ENCODE data around the gene CORO1C.

The CORO1C gene

DNA sequence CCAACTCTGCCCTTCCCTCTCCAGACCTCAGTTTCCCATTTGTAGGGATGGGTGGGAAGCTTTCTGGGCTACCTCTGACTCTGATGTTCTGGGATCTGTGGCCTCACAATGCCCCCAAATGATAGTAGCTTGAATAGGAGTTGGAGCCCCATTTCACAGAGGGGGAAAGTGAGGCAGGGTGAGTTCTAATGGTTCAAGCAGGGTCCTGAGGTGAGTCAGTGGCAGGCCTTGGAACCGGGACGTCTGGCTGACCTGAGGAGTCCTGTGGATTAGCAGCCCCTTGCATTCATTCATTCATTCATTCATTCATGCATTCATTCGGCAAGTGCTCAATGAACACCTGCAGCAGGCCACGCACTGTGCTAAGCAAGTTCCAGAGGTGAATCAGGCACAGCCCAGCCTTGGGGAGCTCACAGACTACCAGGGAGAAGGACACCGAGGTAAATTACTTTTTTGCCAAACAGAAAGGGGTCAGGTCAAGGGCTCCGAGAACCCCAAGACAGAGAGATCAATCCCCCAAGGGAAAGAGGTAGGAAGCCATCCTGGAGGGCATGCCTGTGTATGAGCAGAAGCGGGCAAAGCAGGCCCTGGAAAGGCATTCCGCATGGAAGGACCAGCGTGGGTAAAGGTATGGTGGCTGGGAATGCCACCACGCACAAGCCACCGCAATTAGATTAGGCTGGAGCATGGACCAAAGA, 132.6 kb downstream of the CORO1C start:
- DNase-seq (ENCODE audit: low read depth): no peak

DNA sequence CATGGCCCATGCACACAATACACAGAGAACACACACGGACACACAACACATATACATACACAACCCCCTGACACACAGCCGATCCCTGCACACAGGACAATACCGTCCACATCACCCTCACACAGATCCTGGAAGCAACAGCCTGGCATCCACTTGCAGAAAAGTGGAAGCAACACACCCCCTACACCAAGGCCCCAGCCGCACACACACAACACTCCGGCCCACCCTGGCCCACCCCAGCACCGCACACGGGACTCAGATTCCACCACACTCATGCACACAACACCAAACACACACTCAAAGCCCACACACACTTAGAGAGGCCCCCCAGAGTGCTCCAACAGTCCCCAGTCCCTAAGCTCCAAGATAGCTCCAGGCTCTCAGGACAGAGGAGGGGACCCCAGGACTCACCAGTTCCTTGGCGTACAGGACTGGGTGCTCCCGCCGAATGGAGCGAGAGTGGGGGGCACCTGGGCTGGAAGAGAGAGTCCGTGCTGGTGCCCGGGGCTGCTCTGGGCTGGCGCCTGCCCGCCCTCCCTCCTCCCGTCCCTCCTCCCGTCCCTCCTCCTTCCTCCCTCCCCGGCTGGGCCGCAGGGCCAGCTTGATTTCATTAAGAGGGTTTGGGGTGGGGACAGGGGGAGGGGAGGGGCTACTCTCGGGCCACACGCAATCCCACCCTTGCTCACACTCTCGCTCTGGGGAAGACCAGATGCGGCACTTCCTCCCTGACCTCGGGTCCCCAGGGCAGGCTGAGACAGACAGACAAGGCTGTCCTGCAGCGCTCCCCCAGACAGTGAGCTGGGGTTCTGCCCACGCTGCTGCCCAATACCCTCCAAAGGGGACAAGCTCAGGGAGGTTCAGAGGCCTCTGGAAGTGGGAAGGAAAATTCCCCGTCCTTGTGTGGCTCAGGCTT, 133.5 kb downstream of the CORO1C start, which contains the start of gene TMEM119:
Gene TMEM119 (minus strand): TSS at position 526 of the 913 bp plus-strand sequence. CDS start 5,701 bp downstream, outside the sequence.
- no peak for DNase-seq (ENCODE audit: low read depth)

DNA sequence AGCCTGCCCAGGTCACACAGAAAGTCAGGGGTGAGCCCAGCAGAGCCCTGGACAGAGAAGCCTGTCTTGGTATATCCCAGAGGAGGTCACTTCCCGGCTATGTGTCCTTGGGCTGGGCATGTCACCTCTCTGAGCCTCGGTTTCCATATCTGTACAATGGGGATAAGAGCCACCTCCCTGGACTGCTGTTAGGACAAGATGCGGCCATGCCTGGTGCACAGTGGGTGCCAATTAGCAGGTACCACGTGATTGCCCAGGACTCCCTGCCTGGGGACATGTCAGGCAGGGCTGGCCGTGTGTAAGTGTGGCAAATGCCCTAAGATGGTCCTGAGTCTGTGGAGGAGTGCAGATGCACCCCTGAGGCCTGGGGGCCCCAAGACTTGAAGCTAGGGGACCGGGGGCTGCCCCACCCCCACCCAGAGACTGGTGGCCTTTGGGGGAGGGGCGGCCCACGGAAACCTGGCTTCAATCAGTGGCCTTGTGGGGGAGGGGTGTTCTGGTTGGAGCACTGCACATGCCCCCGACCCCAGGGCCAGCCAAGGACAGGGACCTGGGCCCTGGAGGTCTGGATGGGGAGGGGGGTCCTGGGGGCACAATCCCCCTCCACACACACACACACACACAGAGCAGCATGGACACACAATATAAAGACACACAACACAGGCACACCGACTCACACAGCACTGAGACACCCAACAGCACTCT, 134.3 kb downstream of the CORO1C start:
- DNase-seq (ENCODE audit: low read depth): no peak

DNA sequence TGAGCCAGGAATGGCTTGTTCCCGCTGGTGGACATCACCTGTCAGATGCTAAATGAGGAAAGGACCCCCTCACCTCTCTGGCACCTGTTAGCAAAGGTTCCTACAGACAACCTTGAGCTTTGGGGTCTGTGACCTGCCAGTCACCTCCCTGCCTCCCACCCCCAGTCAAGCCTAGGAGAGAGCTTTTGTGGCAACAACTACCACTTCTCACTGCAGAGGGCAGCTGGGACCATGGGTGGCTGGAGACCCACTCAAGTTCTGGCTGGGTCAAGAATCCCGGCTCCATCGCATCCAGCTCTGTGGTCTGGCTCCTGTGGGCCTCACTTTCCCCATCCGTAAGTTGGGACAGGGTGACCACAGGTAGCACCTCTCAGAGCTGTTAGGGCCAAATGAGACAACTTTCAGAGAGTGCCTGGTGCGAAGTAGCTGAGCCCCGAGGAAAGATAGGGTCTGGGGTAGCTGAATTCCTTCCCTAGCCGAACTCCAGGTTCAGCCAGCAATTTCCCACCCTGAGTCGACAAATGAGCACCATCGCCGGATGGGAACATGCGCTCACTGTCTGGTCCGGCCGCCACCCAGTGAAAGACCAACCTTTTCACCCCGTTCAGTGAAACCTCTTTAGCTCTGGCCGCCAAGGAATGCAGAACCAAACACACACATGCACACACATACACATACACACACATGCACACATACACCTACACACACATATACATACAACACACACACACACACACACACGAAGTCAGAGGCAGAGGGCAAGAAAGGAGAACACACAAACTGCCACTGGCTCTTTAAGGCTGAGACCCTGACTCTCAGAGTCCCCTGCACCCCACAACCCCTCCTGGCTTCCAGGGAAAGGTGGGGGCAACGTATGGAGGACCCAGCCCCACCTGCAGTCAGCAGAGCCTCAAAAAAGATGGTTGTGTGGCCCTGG, 135.3 kb downstream of the CORO1C start:
- no peak for DNase-seq (ENCODE audit: low read depth)

Measured in stimulated activated CD8-positive, alpha-beta memory T cell treated with anti-CD3 and anti-CD28 coated beads, Interleukin-4, amount 100 ng/mL, for 24 hours (primary cell).